Measurements from ENCODE around the gene PDXP.

Gene PDXP

DNA sequence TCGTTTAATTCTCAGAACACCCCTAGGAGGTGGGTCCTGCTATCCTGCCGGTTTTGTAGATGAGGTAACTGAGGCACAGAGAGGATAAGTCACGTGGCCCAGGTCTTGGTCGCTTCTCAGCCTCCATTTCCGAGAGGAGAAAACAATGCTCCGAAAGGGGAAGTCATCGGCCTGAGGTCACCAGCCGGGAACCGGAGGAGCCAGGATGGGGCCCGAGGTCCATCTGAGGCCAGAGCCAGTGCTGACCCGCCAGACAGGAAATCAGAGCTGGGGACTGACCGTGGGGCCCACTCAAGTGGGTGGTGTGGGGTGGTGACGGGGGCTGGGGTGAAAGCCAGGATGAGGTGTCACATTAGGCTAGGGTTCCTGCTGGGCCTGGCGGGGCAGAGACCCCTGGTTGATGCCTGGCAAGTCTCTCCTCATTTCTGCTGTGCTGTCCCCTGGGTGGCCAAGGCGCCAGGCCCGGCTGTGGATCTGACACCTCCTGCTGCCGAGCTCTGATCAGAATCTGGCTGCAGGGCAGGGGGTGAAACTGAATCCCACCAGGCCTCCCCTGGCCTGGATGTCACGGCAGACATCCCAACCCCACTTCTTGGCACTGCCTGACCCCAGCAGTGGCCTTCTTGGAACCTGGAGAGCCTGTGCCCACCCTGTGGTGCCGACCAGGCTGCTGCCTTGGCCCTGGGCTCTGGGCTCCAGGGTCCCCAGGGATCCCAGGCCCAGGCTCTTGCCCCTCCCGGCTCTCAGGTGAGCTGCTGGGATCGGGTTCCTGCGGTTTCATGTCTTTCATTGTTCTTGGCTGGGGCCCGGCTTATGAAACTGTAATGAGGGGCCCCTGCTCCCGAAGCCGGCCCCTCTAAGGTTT, 50.3 kb downstream of the PDXP start:
- TF ChIP-seq ZC3H10 (CRISPR knock-in tag; IDR thresholded peaks at IDR 0.05) (no peak), CSDC2 (CRISPR knock-in tag; IDR thresholded peaks at IDR 0.05) (no peak), ZFP3 (CRISPR knock-in tag; IDR thresholded peaks at IDR 0.05) (no peak)
- ATAC-seq, result no peak

GRCh38 chr22:37709445-37709765, 50.9 kb downstream of the PDXP start:
- no peak for ATAC-seq
- TF ChIP-seq, protein P1, sequence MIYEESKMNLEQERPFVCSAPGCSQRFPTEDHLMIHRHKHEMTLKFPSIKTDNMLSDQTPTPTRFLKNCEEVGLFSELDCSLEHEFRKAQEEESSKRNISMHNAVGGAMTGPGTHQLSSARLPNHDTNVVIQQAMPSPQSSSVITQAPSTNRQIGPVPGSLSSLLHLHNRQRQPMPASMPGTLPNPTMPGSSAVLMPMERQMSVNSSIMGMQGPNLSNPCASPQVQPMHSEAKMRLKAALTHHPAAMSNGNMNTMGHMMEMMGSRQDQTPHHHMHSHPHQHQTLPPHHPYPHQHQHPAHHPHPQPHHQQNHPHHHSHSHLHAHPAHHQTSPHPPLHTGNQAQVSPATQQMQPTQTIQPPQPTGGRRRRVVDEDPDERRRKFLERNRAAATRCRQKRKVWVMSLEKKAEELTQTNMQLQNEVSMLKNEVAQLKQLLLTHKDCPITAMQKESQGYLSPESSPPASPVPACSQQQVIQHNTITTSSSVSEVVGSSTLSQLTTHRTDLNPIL (CRISPR knock-in tag; IDR thresholded peaks at IDR 0.05; ENCODE audit: low read depth), result no peak
- TF ChIP-seq TCF4 (CRISPR knock-in tag; IDR thresholded peaks at IDR 0.05; ENCODE audit: borderline replicate concordance) (no peak), PATZ1 (CRISPR knock-in tag; IDR thresholded peaks at IDR 0.05; ENCODE audit: borderline replicate concordance) (no peak), ESRRG (CRISPR knock-in tag; IDR thresholded peaks at IDR 0.05) (no peak), CSDC2 (CRISPR knock-in tag; IDR thresholded peaks at IDR 0.05) (no peak), OSR1 (CRISPR knock-in tag; IDR thresholded peaks at IDR 0.05) (no peak), SNAI2 (CRISPR knock-in tag; IDR thresholded peaks at IDR 0.05) (no peak), ISL1 (CRISPR knock-in tag; IDR thresholded peaks at IDR 0.05) (no peak), GLIS3 (CRISPR knock-in tag; IDR thresholded peaks at IDR 0.05) (no peak), ZNF565 (CRISPR knock-in tag; conservative IDR thresholded peaks at IDR 0.05; ENCODE audit: low read depth) (no peak), RARB (CRISPR knock-in tag; IDR thresholded peaks at IDR 0.05) (no peak), BACH2 (CRISPR knock-in tag; IDR thresholded peaks at IDR 0.05; ENCODE audit: borderline replicate concordance) (no peak), PPARA (CRISPR knock-in tag; IDR thresholded peaks at IDR 0.05; ENCODE audit: borderline replicate concordance) (no peak), ZNF8 (CRISPR knock-in tag; IDR thresholded peaks at IDR 0.05) (no peak), TOX (CRISPR knock-in tag; IDR thresholded peaks at IDR 0.05; ENCODE audit: borderline replicate concordance) (no peak), ZFP3 (CRISPR knock-in tag; IDR thresholded peaks at IDR 0.05) (no peak), ZFP30 (CRISPR knock-in tag; IDR thresholded peaks at IDR 0.05) (no peak), ZC3H10 (CRISPR knock-in tag; IDR thresholded peaks at IDR 0.05) (no peak)
- TF ChIP-seq, protein P2, sequence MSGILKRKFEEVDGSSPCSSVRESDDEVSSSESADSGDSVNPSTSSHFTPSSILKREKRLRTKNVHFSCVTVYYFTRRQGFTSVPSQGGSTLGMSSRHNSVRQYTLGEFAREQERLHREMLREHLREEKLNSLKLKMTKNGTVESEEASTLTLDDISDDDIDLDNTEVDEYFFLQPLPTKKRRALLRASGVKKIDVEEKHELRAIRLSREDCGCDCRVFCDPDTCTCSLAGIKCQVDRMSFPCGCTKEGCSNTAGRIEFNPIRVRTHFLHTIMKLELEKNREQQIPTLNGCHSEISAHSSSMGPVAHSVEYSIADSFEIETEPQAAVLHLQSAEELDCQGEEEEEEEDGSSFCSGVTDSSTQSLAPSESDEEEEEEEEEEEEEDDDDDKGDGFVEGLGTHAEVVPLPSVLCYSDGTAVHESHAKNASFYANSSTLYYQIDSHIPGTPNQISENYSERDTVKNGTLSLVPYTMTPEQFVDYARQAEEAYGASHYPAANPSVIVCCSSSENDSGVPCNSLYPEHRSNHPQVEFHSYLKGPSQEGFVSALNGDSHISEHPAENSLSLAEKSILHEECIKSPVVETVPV (CRISPR knock-in tag; IDR thresholded peaks at IDR 0.05), result no peak
- TF ChIP-seq, protein P3, sequence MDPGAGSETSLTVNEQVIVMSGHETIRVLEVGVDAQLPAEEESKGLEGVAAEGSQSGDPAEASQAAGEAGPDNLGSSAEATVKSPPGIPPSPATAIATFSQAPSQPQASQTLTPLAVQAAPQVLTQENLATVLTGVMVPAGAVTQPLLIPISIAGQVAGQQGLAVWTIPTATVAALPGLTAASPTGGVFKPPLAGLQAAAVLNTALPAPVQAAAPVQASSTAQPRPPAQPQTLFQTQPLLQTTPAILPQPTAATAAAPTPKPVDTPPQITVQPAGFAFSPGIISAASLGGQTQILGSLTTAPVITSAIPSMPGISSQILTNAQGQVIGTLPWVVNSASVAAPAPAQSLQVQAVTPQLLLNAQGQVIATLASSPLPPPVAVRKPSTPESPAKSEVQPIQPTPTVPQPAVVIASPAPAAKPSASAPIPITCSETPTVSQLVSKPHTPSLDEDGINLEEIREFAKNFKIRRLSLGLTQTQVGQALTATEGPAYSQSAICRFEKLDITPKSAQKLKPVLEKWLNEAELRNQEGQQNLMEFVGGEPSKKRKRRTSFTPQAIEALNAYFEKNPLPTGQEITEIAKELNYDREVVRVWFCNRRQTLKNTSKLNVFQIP (CRISPR knock-in tag; IDR thresholded peaks at IDR 0.05; ENCODE audit: borderline replicate concordance, low read depth), result no peak

DNA sequence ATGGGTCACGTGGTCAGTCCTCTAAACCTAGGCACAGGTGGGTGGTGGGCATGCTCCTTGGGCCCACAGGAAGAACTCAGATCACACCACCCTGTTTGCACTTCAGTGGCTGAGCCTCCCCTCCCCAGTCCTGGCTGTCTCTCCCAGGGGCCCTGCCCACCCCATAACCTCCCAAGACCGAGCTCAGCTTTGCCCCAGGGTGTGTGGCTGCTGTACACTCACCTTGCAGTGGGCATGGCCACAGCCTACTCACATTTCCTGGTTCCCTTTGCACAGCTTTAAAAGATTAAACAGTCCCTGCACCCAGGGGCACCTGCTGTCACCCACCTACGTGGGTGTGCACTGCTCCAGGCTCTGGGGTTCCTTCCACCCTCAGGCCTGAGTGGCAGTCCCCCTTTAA, 52.2 kb downstream of the PDXP start:
- no peak for ATAC-seq
- TF ChIP-seq SNAI2 (CRISPR knock-in tag; IDR thresholded peaks at IDR 0.05) (no peak), PATZ1 (CRISPR knock-in tag; IDR thresholded peaks at IDR 0.05; ENCODE audit: borderline replicate concordance) (no peak), RARB (CRISPR knock-in tag; IDR thresholded peaks at IDR 0.05) (no peak), BACH2 (CRISPR knock-in tag; IDR thresholded peaks at IDR 0.05; ENCODE audit: borderline replicate concordance) (no peak), ZFP3 (CRISPR knock-in tag; IDR thresholded peaks at IDR 0.05) (no peak), PPARA (CRISPR knock-in tag; IDR thresholded peaks at IDR 0.05; ENCODE audit: borderline replicate concordance) (no peak), ZC3H10 (CRISPR knock-in tag; IDR thresholded peaks at IDR 0.05) (no peak), ZNF70 (CRISPR knock-in tag; IDR thresholded peaks at IDR 0.05) (no peak), ZFP30 (CRISPR knock-in tag; IDR thresholded peaks at IDR 0.05) (no peak), CSDC2 (CRISPR knock-in tag; IDR thresholded peaks at IDR 0.05) (no peak), TOX (CRISPR knock-in tag; IDR thresholded peaks at IDR 0.05; ENCODE audit: borderline replicate concordance) (no peak), ESRRG (CRISPR knock-in tag; IDR thresholded peaks at IDR 0.05) (no peak), ARNTL (CRISPR knock-in tag; IDR thresholded peaks at IDR 0.05; ENCODE audit: borderline replicate concordance, low read depth) (no peak)
- TF ChIP-seq, protein P2 (CRISPR knock-in tag; IDR thresholded peaks at IDR 0.05), result no peak
- TF ChIP-seq, protein P3 (CRISPR knock-in tag; IDR thresholded peaks at IDR 0.05; ENCODE audit: borderline replicate concordance, low read depth), result no peak
- TF ChIP-seq, protein P1 (CRISPR knock-in tag; IDR thresholded peaks at IDR 0.05; ENCODE audit: low read depth), result no peak
